Superior temporal gyrus (tissue), 1 donor: Measurements from ENCODE around the gene CPEB1.
A peak's percentile ranks its signal among the peaks of the same experiment; 100 is the strongest.
"Not testable (repeated sequence)": the region's sequence is repeated elsewhere in the genome, so short reads cannot be mapped to it uniquely, and the experiment has no call there.

Experiments used
- DNase-seq: peaks from one replicate; pipeline ENCODE4 v3.0.0-alpha.2; 2016; ENCODE audit errors: extremely low spot score

CPEB1 gene

GRCh38 chr15:82545002-82545401 lies 102.2 kb downstream of the CPEB1 start:
- DNase-seq, result no peak

DNA sequence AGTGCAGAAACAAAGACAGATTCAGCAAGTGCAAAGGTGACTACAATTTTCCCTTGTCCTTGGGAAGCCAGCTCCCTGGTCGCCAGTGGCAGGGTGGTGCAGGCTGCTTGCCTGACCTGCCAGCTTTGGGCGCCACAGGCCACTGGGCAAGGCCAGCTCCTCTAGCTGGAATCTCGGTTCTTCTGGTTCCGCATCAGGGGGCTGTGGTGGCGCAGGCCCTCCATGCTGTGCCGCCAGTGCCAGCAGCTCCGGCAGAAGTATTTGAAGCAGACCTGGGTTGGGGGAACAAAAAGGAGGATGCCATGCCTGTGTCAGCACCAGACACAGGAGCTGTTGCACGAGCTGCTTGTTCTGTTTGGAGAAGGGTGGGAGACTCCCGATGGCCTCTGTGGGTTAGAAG lies 102.7 kb downstream of the CPEB1 start:
- no peak for DNase-seq

- DNase-seq, result no peak
Measured at GRCh38 chr15:82543160-82543559, 104.0 kb downstream of the CPEB1 start.

DNA sequence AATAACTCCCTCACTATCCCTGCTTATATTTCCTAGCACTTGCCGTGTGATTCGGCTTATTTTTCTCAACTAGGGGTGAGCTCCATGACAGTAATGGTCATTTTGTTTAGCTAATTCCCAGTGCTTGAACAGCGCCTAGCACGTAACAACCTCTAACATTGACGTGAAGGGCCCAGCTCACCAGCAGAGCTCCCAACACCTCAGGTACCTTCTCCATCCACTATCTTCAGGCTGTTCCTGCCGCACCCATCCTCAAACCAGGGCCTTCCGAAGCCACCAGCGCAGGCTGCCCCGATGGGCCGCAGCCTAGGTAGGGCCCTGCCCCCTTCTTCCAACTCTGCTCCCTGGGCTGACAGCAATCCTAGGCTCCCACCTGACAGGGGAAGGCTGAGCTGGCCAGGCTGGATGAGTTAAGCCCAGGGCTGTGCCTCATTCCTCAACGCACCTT lies 106.2 kb downstream of the CPEB1 start:
- no peak for DNase-seq

GRCh38 chr15:82540055-82540983 lies 106.8 kb downstream of the CPEB1 start, which contains the start of gene RPS17:
Gene RPS17, minus strand, starts transcription at chr15:82540457. Its CDS starts 29 bp downstream, at chr15:82540428.
- DNase-seq, result peak; percentile 95

DNA sequence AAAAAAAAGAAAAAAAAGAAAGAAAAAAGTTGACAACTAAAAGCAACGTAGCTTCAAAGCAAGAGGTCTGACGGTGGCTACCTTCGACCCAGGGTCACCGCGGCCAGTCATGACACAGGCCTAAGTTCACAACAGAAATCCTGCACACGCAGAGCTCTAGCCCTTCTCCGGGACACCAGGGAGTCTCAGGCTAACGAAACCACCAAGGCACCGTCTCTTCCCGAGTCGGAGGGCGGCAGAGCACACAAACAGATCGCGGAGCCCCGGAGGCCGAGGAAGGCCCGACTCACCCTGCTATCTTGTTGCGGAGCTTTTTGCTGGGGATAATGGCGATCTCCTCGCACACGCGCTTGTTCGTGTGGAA lies 107.5 kb downstream of the CPEB1 start:
- no peak for DNase-seq

- DNase-seq, result no peak
Measured at GRCh38 chr15:82538961-82539690, 108.0 kb downstream of the CPEB1 start.

GRCh38 chr15:82537351-82537908 lies 109.7 kb downstream of the CPEB1 start:
- no peak for DNase-seq

DNA sequence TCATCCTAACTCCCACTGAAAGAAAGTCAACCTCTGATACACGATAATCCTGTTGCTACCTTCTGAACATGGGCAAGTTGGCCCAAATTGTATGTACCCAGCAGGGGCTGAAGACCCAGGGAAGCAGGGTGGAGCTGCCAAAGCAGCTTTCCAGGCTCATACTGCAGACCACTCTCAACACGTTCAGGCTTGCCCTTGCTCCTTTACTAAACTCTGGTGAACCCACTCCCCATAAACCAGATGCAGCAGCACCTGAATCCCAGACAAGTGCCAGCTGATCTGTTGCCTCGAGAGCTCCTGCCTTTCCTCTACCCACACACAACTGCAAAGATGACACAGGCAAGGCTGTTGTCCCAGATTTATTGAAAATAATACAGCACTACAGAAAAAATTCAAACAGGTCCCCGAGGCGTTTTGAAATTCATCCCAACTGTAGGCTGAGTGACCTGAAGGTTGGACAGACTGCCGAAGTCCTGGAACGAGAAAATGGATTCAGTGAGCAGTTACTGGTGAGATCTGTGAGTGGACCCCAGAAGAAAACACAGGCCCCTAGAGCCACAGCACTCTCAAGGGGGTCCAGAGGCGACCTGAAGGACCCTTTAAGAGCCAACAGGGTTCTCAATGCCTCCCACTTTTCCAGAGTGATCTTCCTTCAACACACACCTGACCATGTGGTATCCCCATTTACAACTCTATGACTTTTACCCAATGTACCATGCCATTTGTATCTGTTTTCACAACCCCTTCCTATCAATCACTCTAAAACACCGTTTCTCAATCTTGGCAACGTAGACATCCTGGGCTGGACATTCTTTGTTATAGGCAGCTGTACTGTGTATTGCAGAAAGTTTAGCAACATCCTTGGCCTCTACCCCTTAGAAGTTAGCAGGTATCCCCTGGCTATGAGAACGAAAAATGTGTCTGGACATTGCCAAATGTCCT lies 110.5 kb downstream of the CPEB1 start:
- no peak for DNase-seq

DNA sequence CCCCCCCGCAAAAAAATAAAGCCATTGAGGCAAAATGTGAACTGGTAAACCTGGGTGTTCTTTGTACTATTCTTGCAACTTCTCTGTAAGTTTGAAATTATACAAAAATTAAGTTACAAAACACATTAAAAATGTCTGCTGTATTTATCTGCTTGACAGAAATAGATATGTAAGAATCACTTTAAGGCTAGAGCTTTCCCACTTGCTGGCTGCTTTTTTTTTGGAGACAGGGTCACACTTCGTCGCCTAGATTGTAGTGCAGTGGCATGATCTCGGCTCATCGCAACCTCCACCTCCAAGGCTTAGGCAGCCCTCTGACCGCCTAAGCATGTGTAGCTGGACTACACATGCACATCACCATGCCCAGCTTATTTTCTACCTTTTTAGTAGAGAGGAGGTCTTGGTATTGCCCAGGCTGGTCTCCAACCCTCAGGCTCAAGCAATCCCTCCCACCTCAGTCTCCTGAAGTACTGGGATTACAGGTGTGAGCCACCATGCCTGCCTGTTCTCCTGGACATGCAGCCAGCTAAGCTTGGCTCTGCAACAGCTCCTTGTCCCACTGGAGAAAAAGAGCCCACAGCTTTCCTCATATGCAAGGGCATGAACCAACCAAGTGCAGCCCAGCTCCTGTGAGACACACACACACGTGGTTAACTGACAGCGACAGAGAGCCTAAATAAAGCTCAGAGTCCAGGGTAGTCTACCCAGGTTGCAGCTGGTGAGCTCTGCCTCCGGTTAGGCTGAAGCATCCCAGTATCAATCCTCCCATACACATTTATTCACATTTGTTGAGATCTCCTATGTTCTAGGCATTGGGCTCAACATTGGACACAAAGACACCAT lies 111.4 kb downstream of the CPEB1 start:
- DNase-seq, result no peak

GRCh38 chr15:82535151-82535550 lies 112.0 kb downstream of the CPEB1 start:
- DNase-seq, result not testable (repeated sequence)

GRCh38 chr15:82534457-82534861 lies 112.7 kb downstream of the CPEB1 start:
- not testable (repeated sequence) for DNase-seq

- DNase-seq, result no peak
Measured at GRCh38 chr15:82533801-82534200, 113.4 kb downstream of the CPEB1 start.

- DNase-seq, result no peak
Measured at GRCh38 chr15:82532991-82533481, 114.1 kb downstream of the CPEB1 start.

GRCh38 chr15:82532383-82532990 lies 114.7 kb downstream of the CPEB1 start:
- DNase-seq, result no peak

GRCh38 chr15:82531496-82532382 lies 115.4 kb downstream of the CPEB1 start:
- no peak for DNase-seq

DNA sequence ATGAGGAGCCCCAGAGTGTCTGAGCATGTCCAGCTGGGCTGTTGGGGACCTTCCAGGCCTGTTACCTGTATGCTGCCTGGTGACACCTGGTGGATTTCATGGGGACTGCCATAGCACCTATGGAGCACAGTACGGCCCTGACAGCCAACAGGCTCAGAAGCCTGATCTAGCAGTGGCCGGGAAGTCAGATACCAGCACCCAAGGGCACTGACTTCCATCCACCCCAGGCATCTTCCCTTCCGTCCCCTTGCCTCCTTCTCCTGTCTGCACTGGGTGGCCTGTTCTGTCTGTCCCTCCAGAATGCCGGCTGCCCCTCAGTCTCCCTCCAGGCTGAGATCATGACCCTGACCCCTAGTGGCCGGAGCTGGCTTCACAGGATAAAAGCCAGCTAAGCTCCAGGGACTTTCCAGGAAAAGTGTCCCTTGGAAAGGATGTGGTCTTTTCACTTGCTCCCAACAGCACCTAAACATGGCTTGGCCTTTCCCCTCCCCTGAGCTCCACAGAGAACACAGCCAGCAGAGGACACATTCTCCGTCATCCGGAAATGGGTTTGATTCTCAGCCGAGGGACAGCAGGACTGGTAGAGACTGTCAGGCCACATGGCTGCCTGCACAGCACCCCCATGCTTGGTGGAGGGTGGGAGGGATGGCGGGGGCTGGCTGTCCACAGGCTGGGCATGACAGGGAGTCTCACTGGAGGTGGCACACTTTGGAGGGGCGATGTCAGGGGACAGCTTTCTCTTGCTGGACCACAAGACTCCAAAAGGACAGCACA lies 116.4 kb downstream of the CPEB1 start:
- peak; percentile 68 for DNase-seq

DNA sequence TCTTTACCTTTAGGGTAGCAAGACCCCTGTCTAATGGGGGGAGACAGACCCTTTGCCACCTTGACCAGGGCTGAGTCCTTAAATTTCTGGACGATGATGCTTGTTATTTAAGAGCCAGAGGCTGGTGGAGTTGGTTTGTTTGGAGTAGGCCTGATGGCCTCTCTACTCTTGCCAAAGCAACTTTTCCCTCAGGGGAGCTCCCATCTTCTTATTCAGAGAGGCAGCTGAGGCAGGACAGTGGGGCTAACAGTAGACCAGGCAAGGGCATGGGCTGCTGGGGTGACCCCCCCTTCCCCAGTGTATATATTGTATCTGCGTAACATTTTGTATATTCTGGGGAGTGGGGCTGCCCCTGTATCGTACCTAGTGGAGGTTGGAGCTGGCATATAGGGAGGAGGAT lies 117.2 kb downstream of the CPEB1 start:
- no peak for DNase-seq
